ENCODE data around the gene ARID1B. TPM values are rescaled to one million over a fixed set of nuclear protein-coding genes. Genes with fewer than 3 reads are reported as not detected.

ARID1B gene
- total RNA-seq, 1 experiment from 2014 or later: 91.7 TPM

DNA sequence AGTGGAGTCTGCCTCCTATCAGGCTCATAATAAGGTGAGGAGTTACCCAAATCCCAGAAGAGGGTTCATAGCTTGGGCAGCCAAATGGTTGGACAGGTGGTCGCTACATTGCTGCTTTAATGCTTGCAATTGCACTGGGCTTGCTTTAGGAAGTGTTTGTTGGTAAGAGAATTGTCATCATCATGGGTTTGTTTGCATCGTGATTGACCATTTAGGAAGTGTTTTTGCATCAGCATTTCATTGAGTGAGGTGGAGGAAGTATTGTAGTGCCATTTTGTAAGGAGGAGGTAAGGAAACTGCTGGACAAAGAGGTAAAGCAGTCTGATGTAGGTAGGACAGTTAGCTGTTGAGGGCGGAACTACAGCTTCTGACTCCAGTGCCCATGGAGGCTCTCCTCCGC lies 101.5 kb downstream of the ARID1B start:
- in situ Hi-C loops (cut with HindIII; ENCODE audit: low pct_unique_long_range_greater_than_20kb, low sequenced_read_pairs): no loop called here
- ChIA-PET POLR2A (no interaction called here), CTCF (no interaction called here)
- H3K4me3 ChIP-seq (ENCODE audit: low read depth in 2 of 2, low read length in 2 of 2): no peak overlapping the region
- H3K4me1 ChIP-seq (ENCODE audit: control insufficient read depth, insufficient read depth, low read length): 0 out of 2 replicates have a peak, but pooled peaks cover 13% of the 10 kb centered on the region
- intact Hi-C loops (cut with micrococcal nuclease; ENCODE audit: unreplicated experiment): no loop called here
- no peaks in the 10 kb centered on the region for H3K36me3 ChIP-seq (ENCODE audit: control insufficient read depth, insufficient read depth, low read length)
- TF ChIP-seq POLR2AphosphoS5 (IDR thresholded peaks at IDR 0.05; ENCODE audit: low read depth, low read length) (no peak), TCF7L2 (IDR thresholded peaks at IDR 0.05; ENCODE audit: low read depth, low read length) (no peak), SIN3A (IDR thresholded peaks at IDR 0.05; ENCODE audit: borderline replicate concordance, insufficient read depth, low read depth, low read length) (no peak), REST (IDR thresholded peaks at IDR 0.05; ENCODE audit: insufficient read depth in 1 of 2, low read depth in 2 of 2, low read length in 1 of 2) (no peak), CTCF (IDR thresholded peaks at IDR 0.05) (no peak)
- ATAC-seq (no peak), DNase-seq (ENCODE audit: low read depth, low spot score) (no peak)
- no peaks in the 10 kb centered on the region for H3K9me3 ChIP-seq (ENCODE audit: control insufficient read depth, insufficient read depth, low read depth, low read length)
- BruUV-seq (replicated peaks): no TSS peak
- no peak overlapping the region for H3K27ac ChIP-seq (ENCODE audit: low read length)
- no peaks in the 10 kb centered on the region for H3K27me3 ChIP-seq (ENCODE audit: control insufficient read depth, insufficient read depth, low read length)

DNA sequence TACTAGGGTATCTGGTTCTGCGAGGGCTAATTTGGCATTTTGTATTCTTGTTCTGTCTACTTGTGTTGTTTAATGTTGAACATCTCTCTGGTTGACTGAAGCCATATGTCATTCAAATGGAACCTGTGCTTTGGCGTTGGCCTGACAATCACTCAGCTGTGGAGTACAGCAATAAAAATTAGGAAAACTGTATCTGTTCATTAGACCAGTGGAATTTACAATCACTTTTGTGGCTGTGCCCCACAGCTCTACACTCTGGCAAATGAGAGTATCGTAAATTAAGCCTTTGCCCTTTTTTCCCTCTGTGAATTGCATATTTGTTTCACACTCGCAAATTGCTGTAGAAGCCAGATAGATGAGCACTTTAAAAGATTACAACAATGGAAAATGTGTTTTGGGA lies 102.0 kb downstream of the ARID1B start:
- TF ChIP-seq TCF7L2 (IDR thresholded peaks at IDR 0.05; ENCODE audit: low read depth, low read length) (no peak), REST (IDR thresholded peaks at IDR 0.05; ENCODE audit: insufficient read depth in 1 of 2, low read depth in 2 of 2, low read length in 1 of 2) (no peak), CTCF (IDR thresholded peaks at IDR 0.05) (no peak), POLR2AphosphoS5 (IDR thresholded peaks at IDR 0.05; ENCODE audit: low read depth, low read length) (no peak), SIN3A (IDR thresholded peaks at IDR 0.05; ENCODE audit: borderline replicate concordance, insufficient read depth, low read depth, low read length) (no peak)
- H3K27me3 ChIP-seq (ENCODE audit: control insufficient read depth, insufficient read depth, low read length): no peaks in the 10 kb centered on the region
- H3K4me1 ChIP-seq (ENCODE audit: control insufficient read depth, insufficient read depth, low read length): 0 out of 2 replicates have a peak, but pooled peaks cover 13% of the 10 kb centered on the region
- H3K4me3 ChIP-seq (ENCODE audit: low read depth in 2 of 2, low read length in 2 of 2): no peak overlapping the region
- H3K9me3 ChIP-seq (ENCODE audit: control insufficient read depth, insufficient read depth, low read depth, low read length): no peaks in the 10 kb centered on the region
- CTCF ChIA-PET: interaction anchor here (0.6 kb wide), 1 partner anchor 103 kb away, joined by 9 read pairs; no protein-coding TSS in a partner anchor
- intact Hi-C loops (cut with micrococcal nuclease; ENCODE audit: unreplicated experiment) (no loop called here), in situ Hi-C loops (cut with HindIII; ENCODE audit: low pct_unique_long_range_greater_than_20kb, low sequenced_read_pairs) (no loop called here)
- H3K27ac ChIP-seq (ENCODE audit: low read length): no peak overlapping the region
- BruUV-seq (replicated peaks): no TSS peak
- POLR2A ChIA-PET: no interaction called here
- ATAC-seq (no peak), DNase-seq (ENCODE audit: low read depth, low spot score) (no peak)
- H3K36me3 ChIP-seq (ENCODE audit: control insufficient read depth, insufficient read depth, low read length): no peaks in the 10 kb centered on the region
